Esophagus muscularis mucosa (tissue), 4 donors: Measurements from ENCODE around the gene TMEM129. TPM values are rescaled to one million over a fixed set of nuclear protein-coding genes. Genes with fewer than 3 reads are reported as not detected.

Source experiments
- DNase-seq: peaks from one replicate; pipeline ENCODE4 v3.0.0-alpha.2; 2017; ENCODE audit errors: extremely low spot score
- H3K27ac ChIP-seq, 4 donors: fragments of 200-600 bp; sonication (generic); replicated peaks in 1 of 4; 1 replicate in 3 of 4; 2 replicates in 1 of 4; pipeline ENCODE4 v1.5.1; 2016 to 2019; ENCODE audit warnings: mild to moderate bottlenecking in 1 of 4
- H3K27me3 ChIP-seq, 4 donors: fragments of 200-600 bp; sonication (generic); one replicate each; pipeline versions ENCODE4 v1.5.1 to v1.6.0; 2016 to 2019
- H3K36me3 ChIP-seq, 4 donors: fragments of 200-600 bp; sonication (generic); one replicate each; pipeline ENCODE4 v1.5.1; 2016 to 2019
- H3K4me1 ChIP-seq, 4 donors: fragments of 200-600 bp; sonication (generic); one replicate each; pipeline ENCODE4 v1.5.1; 2016 to 2019
- H3K4me3 ChIP-seq, 4 donors: fragments of 200-600 bp; sonication (generic); 1 replicate in 2 of 4; 2 replicates in 2 of 4; pipeline ENCODE4 v1.5.1; 2016 to 2019; ENCODE audit warnings: mild to moderate bottlenecking in 4 of 4, moderate library complexity in 1 of 4
- H3K9me3 ChIP-seq, 4 donors: fragments of 200-600 bp; sonication (generic); 1 replicate in 3 of 4; 2 replicates in 1 of 4; pipeline ENCODE4 v1.5.1; 2016 to 2019
- CTCF ChIP-seq, 3 experiments: fragments of 200-600 bp in 2 of 3; fragments of 450-650 bp in 1 of 3; sonication (generic) in 2 of 3; IDR thresholded peaks; one replicate each; pipeline ENCODE4 v1.5.1; 2017 to 2019; ENCODE audit warnings: antibody characterized with exemption in 3 of 3, mild to moderate bottlenecking in 2 of 3, moderate library complexity in 1 of 3
- EP300 ChIP-seq: sonication (generic); formaldehyde crosslinking; IDR thresholded peaks from one replicate; pipeline ENCODE4 v1.6.1; 2017; ENCODE audit warnings: antibody characterized with exemption
- POLR2A ChIP-seq: fragments of 450-650 bp; IDR thresholded peaks from one replicate; pipeline ENCODE4 v1.6.1; 2017; ENCODE audit warnings: antibody characterized with exemption, moderate library complexity, mild to moderate bottlenecking, low read depth
- POLR2AphosphoS5 ChIP-seq, 2 donors: sonication (generic); formaldehyde crosslinking; IDR thresholded peaks; one replicate each; pipeline ENCODE4 v1.6.1; 2017; ENCODE audit warnings: antibody characterized with exemption in 2 of 2
- WGBS: methylation state at CpG from one replicate; pipeline ENCODE4 v1.1.5; 2018; 5-methylcytosine and 5-hydroxymethylcytosine counted together
- intact Hi-C: fragments of 100-400 bp; cut with DNase I; formaldehyde crosslinking; loops from one replicate; pipeline ENCODE4 v1.15.1; 2023
- total RNA-seq, 4 donors: library from RNA; depleted of rRNA; stranded (reverse); fragments of >200 nt; gene quantifications; one replicate each; pipeline versions ENCODE4 v1.1.0 to v1.2.1, GENCODE V29; 2016

TMEM129 gene
- total RNA-seq, 4 donors from 2014 or later = 59.3 to 101 (median 72.6) TPM

GRCh38 chr4:1752284-1753041 lies 31.3 kb upstream of the TMEM129 start:
- Histone ChIP-seq H3K27me3 (peaks cover 0 to 48% (median 2%) of the 10 kb centered on the region in 4 donors), H3K36me3 (no peaks in the 10 kb centered on the region), H3K9me3 (peaks cover 0 to 5% (median 0%) of the 10 kb centered on the region in 4 donors), H3K4me1 (peaks cover 5 to 20% (median 17%) of the 10 kb centered on the region in 4 donors), H3K27ac (no peak overlapping the region), H3K4me3 (no peak overlapping the region)
- intact Hi-C loops = no loop called here
- TF ChIP-seq CTCF (IDR thresholded peaks at IDR 0.05) = no peak
- no peak for TF ChIP-seq POLR2A
- no peak for TF ChIP-seq EP300
- 60% methylated on average over 2 of the region's 35 CpGs for WGBS
- DNase-seq = no peak

- WGBS = no CpG with 5 or more reads among the region's 8 CpGs
- peaks cover 0 to 5% (median 0%) of the 10 kb centered on the region in 4 donors for H3K9me3 ChIP-seq
- H3K36me3 ChIP-seq = no peaks in the 10 kb centered on the region
- intact Hi-C loops = no loop called here
- no peak overlapping the region for H3K27ac ChIP-seq
- no peak overlapping the region for H3K4me3 ChIP-seq
- peaks cover 5 to 20% (median 17%) of the 10 kb centered on the region in 4 donors for H3K4me1 ChIP-seq
- TF ChIP-seq CTCF (IDR thresholded peaks at IDR 0.05) (no peak), POLR2AphosphoS5 (IDR thresholded peaks at IDR 0.05) (no peak), EP300 (no peak), POLR2A (no peak)
- peaks cover 0 to 51% (median 2%) of the 10 kb centered on the region in 4 donors for H3K27me3 ChIP-seq
- DNase-seq = no peak
Measured at GRCh38 chr4:1751919-1752283, 30.8 kb upstream of the TMEM129 start.

GRCh38 chr4:1751155-1751918 lies 30.2 kb upstream of the TMEM129 start:
- peaks cover 5 to 20% (median 17%) of the 10 kb centered on the region in 4 donors for H3K4me1 ChIP-seq
- no peak overlapping the region for H3K27ac ChIP-seq
- H3K27me3 ChIP-seq = peaks cover 0 to 57% (median 2%) of the 10 kb centered on the region in 4 donors
- TF ChIP-seq POLR2A = no peak
- peaks cover 0 to 5% (median 0%) of the 10 kb centered on the region in 4 donors for H3K9me3 ChIP-seq
- no peak overlapping the region for H3K4me3 ChIP-seq
- no peak for DNase-seq
- 90% methylated on average over 11 of the region's 31 CpGs for WGBS
- no peaks in the 10 kb centered on the region for H3K36me3 ChIP-seq
- intact Hi-C loops = no loop called here

GRCh38 chr4:1750381-1751154 lies 29.4 kb upstream of the TMEM129 start:
- 92% methylated on average over 10 of the region's 18 CpGs for WGBS
- H3K36me3 ChIP-seq = no peaks in the 10 kb centered on the region
- TF ChIP-seq EP300 (no peak), POLR2AphosphoS5 (IDR thresholded peaks at IDR 0.05) (no peak), POLR2A (no peak), CTCF (IDR thresholded peaks at IDR 0.05) (no peak)
- no peak overlapping the region for H3K4me3 ChIP-seq
- H3K4me1 ChIP-seq = peaks cover 5 to 20% (median 17%) of the 10 kb centered on the region in 4 donors
- peaks cover 0 to 5% (median 0%) of the 10 kb centered on the region in 4 donors for H3K9me3 ChIP-seq
- DNase-seq = no peak
- peaks cover 0 to 58% (median 2%) of the 10 kb centered on the region in 4 donors for H3K27me3 ChIP-seq
- no peak overlapping the region for H3K27ac ChIP-seq
- intact Hi-C loops = no loop called here
